ENCODE measurements around the gene KBTBD12. TPM values are rescaled to one million over a fixed set of nuclear protein-coding genes. Genes with fewer than 3 reads are reported as not detected.

Gene KBTBD12
- total RNA-seq (under 1 TPM in 4 of 7 donors, not detected in 3; 0.06 to 0.51 (median 0.17) TPM), polyA plus RNA-seq (under 1 TPM in 2 of 3 donors, not detected in 1; 0.03 to 0.05 TPM)
- long read RNA-seq, donor 1: 0 reads
- long read RNA-seq, donor 2: 0 reads

GRCh38 chr3:127915115-127915936 is at the start of gene KBTBD12:
TSS of gene KBTBD12 (plus strand) at chr3:127915232. CDS start at chr3:127923062, 7,830 bp downstream.
- Histone ChIP-seq H3K36me3 (no peaks in the 10 kb centered on the region), H3K4me3 (peak within 1 kb of the TSS in 7 of 8 donors; percentile 16 to 56 (median 27)), H3K4me1 (peaks cover 0 to 14% (median 8%) of the 10 kb centered on the region in 6 donors), H3K27me3 (replicated peaks in 1 of 7) (peaks cover 0 to 67% (median 16%) of the 10 kb centered on the region in 7 donors), H3K27ac (no peak within 1 kb of the TSS), H3K9me3 (peaks cover 0 to 7% (median 4%) of the 10 kb centered on the region in 8 donors)
- DNase-seq: no peak
- TF ChIP-seq POLR2AphosphoS5 (IDR thresholded peaks at IDR 0.05) (peak in 1 of 3 donors; percentile 18), POLR2A (IDR thresholded peaks at IDR 0.05) (no peak)
- intact Hi-C loops (cut with DNase I; ENCODE audit: low total_unique reads): no loop called here
- 19 to 42% (median 24%) methylated on average over 35 to 69 of the region's 69 CpGs for WGBS, 5 donors

GRCh38 chr3:127865941-127866340 is 49.1 kb upstream of the KBTBD12 start:
- intact Hi-C loops (cut with DNase I; ENCODE audit: low total_unique reads): no loop called here

GRCh38 chr3:127867412-127867811 is 47.6 kb upstream of the KBTBD12 start:
- no peak overlapping the region for H3K4me3 ChIP-seq
- TF ChIP-seq POLR2AphosphoS5 (IDR thresholded peaks at IDR 0.05) (no peak), POLR2A (IDR thresholded peaks at IDR 0.05) (no peak), CTCF (IDR thresholded peaks at IDR 0.05 in 8 of 11, conservative IDR thresholded peaks at IDR 0.05 in 3 of 11) (no peak)
- H3K4me1 ChIP-seq: no peaks in the 10 kb centered on the region
- WGBS, 5 donors: 76 to 90% (median 84%) methylated on average over 2 of the region's 2 CpGs
- intact Hi-C loops (cut with DNase I; ENCODE audit: low total_unique reads): no loop called here
- peaks cover 0 to 5% (median 0%) of the 10 kb centered on the region in 7 donors for H3K27me3 ChIP-seq (replicated peaks in 1 of 7)
- no peak for DNase-seq
- H3K27ac ChIP-seq: no peak overlapping the region
- H3K9me3 ChIP-seq: no peaks in the 10 kb centered on the region
- no peaks in the 10 kb centered on the region for H3K36me3 ChIP-seq

More at GRCh38 chr3:127865941-127866340, 49.1 kb upstream of the KBTBD12 start:
- Histone ChIP-seq H3K36me3 (no peaks in the 10 kb centered on the region), H3K27ac (no peak overlapping the region), H3K9me3 (no peaks in the 10 kb centered on the region), H3K4me3 (no peak overlapping the region), H3K4me1 (no peaks in the 10 kb centered on the region), H3K27me3 (replicated peaks in 1 of 7) (peaks cover 0 to under 1% (median 0%) of the 10 kb centered on the region in 7 donors)
- no peak for DNase-seq
- TF ChIP-seq CTCF (IDR thresholded peaks at IDR 0.05 in 8 of 11, conservative IDR thresholded peaks at IDR 0.05 in 3 of 11) (no peak), POLR2A (IDR thresholded peaks at IDR 0.05) (no peak), POLR2AphosphoS5 (IDR thresholded peaks at IDR 0.05) (no peak)
- 69 to 90% (median 86%) methylated on average over 4 of the region's 4 CpGs for WGBS, 5 donors

- Histone ChIP-seq H3K27ac (no peak overlapping the region), H3K9me3 (no peaks in the 10 kb centered on the region), H3K36me3 (no peaks in the 10 kb centered on the region), H3K27me3 (replicated peaks in 1 of 7) (peaks cover 0 to 5% (median 0%) of the 10 kb centered on the region in 7 donors), H3K4me3 (no peak overlapping the region), H3K4me1 (no peaks in the 10 kb centered on the region)
- DNase-seq: no peak
- TF ChIP-seq POLR2A (IDR thresholded peaks at IDR 0.05) (no peak), POLR2AphosphoS5 (IDR thresholded peaks at IDR 0.05) (no peak), CTCF (IDR thresholded peaks at IDR 0.05 in 8 of 11, conservative IDR thresholded peaks at IDR 0.05 in 3 of 11) (no peak)
- intact Hi-C loops (cut with DNase I; ENCODE audit: low total_unique reads): no loop called here
Measured at GRCh38 chr3:127867986-127868385, 47.0 kb upstream of the KBTBD12 start.

Measured in spleen (tissue), 13 donors.